SU-DHL-6 (cell line): ENCODE data around the gene CDYL2.

Source experiments
- CTCF ChIP-seq: fragments of 200-600 bp; sonication (generic); IDR thresholded peaks from one replicate; pipeline ENCODE4 v1.5.1; 2017; ENCODE audit warnings: antibody characterized with exemption, mild to moderate bottlenecking, low read length, moderate library complexity; ENCODE audit not compliant: insufficient read depth, poor library complexity, severe bottlenecking
- EZH2phosphoT487 ChIP-seq: fragments of 200-600 bp; sonication (generic), shearing (Covaris generic); conservative IDR thresholded peaks from 2 replicates; pipeline ENCODE4 v1.6.1; 2018; ENCODE audit warnings: mild to moderate bottlenecking, antibody characterized with exemption, low read length, moderate library complexity, mixed read lengths

DNA sequence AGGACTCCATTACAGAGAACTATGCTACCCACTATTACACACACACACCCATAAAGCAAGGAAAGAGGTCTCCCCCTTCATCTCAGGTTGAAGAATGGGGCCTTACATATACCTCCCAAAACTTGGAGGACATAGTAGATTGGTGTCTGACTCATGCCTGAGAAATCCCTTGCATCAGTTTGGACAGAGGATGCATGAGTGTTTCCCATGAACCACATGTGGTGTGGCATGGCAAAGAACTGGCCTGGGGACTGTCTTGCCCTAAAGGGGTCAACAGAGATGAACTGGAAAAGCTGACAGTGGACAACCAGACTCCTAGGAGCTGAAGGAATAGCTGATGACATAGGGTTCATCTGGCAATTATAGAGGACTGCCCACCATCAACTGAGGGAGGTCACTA is 209.6 kb downstream of the CDYL2 start:
- no peak for TF ChIP-seq CTCF
- TF ChIP-seq EZH2phosphoT487, result no peak
